Measurements from ENCODE around the gene LMAN2. TPM values are rescaled to one million over a fixed set of nuclear protein-coding genes. Genes with fewer than 3 reads are reported as not detected.

The LMAN2 gene
- polyA plus RNA-seq, 1 experiment, result 150 TPM

GRCh38 chr5:177367981-177368868, 16.8 kb upstream of the LMAN2 start:
- ChIA-PET POLR2A (interaction anchor here (2.1 kb wide), 1 partner anchor 11 kb away, joined by 6 read pairs; no protein-coding TSS in a partner anchor), CTCF (interaction anchor here (0.8 to 5.6 kb wide), 10 partner anchors 8 to 133 kb away, joined by 3 to 61 read pairs (median 4); partner anchors contain the start of genes LMAN2 and SLC34A1)

GRCh38 chr5:177367323-177367848, 15.9 kb upstream of the LMAN2 start:
- no peak overlapping the region for H3K27ac ChIP-seq (ENCODE audit: low read depth, low read length)
- CTCF ChIA-PET, result interaction anchor here (0.6 to 2.1 kb wide), 9 partner anchors 12 to 90 kb away, joined by 3 to 16 read pairs (median 5); partner anchors contain the start of gene LMAN2
- peak; percentile 23; the same call in 1 of the 2 replicates for TF ChIP-seq CTCF (IDR thresholded peaks at IDR 0.05; ENCODE audit: low read depth, low read length)
- H3K27me3 ChIP-seq (ENCODE audit: control insufficient read depth, insufficient read depth, low read length), result no peaks in the 10 kb centered on the region
- POLR2A ChIA-PET, result interaction anchor here (0.6 to 2.1 kb wide), 6 partner anchors 8 to 822 kb away, joined by 3 to 7 read pairs (median 4); partner anchors contain the start of genes GRK6 and LMAN2
- DNase-seq (ENCODE audit: low read depth, low spot score), result no peak
- peaks cover 4% of the 10 kb centered on the region; the same call in 1 of the 2 replicates for H3K9me3 ChIP-seq (ENCODE audit: control insufficient read depth, insufficient read depth, low read length)
- peak overlapping the region; percentile 58 for H3K4me3 ChIP-seq (ENCODE audit: low read depth, low read length)

More at GRCh38 chr5:177367981-177368868, 16.8 kb upstream of the LMAN2 start:
- no peak for TF ChIP-seq CTCF (IDR thresholded peaks at IDR 0.05; ENCODE audit: low read depth, low read length)
- no peak for DNase-seq (ENCODE audit: low read depth, low spot score)
- H3K4me3 ChIP-seq (ENCODE audit: low read depth, low read length), result no peak overlapping the region
- H3K27me3 ChIP-seq (ENCODE audit: control insufficient read depth, insufficient read depth, low read length), result no peaks in the 10 kb centered on the region
- H3K27ac ChIP-seq (ENCODE audit: low read depth, low read length), result no peak overlapping the region
- peaks cover 4% of the 10 kb centered on the region; the same call in 1 of the 2 replicates for H3K9me3 ChIP-seq (ENCODE audit: control insufficient read depth, insufficient read depth, low read length)

- ChIA-PET CTCF (interaction anchor here (0.5 to 2.1 kb wide), 11 partner anchors 12 to 91 kb away, joined by 3 to 16 read pairs (median 5); partner anchors contain the start of gene LMAN2), POLR2A (interaction anchor here (0.6 to 2.1 kb wide), 6 partner anchors 9 to 823 kb away, joined by 3 to 7 read pairs (median 4); partner anchors contain the start of genes GRK6 and LMAN2)
- no peaks in the 10 kb centered on the region for H3K27me3 ChIP-seq (ENCODE audit: control insufficient read depth, insufficient read depth, low read length)
- peak overlapping the region; percentile 86 for H3K27ac ChIP-seq (ENCODE audit: low read depth, low read length)
- no peak for DNase-seq (ENCODE audit: low read depth, low spot score)
- TF ChIP-seq CTCF (IDR thresholded peaks at IDR 0.05; ENCODE audit: low read depth, low read length), result no peak
- peaks cover 4% of the 10 kb centered on the region; the same call in 1 of the 2 replicates for H3K9me3 ChIP-seq (ENCODE audit: control insufficient read depth, insufficient read depth, low read length)
- peak overlapping the region; percentile 58 for H3K4me3 ChIP-seq (ENCODE audit: low read depth, low read length)
These were observed 15.3 kb upstream of the LMAN2 start for GRCh38 chr5:177366528-177367322.

GRCh38 chr5:177365845-177366527, 14.5 kb upstream of the LMAN2 start:
- CTCF ChIA-PET, result interaction anchor here (0.9 to 2.1 kb wide), 4 partner anchors 13 to 48 kb away, joined by 3 to 16 read pairs (median 4); no protein-coding TSS in a partner anchor
- H3K27ac ChIP-seq (ENCODE audit: low read depth, low read length), result peak overlapping the region; percentile 86
- peaks cover 4% of the 10 kb centered on the region; the same call in 1 of the 2 replicates for H3K9me3 ChIP-seq (ENCODE audit: control insufficient read depth, insufficient read depth, low read length)
- no peak for DNase-seq (ENCODE audit: low read depth, low spot score)
- POLR2A ChIA-PET, result interaction anchor here (1.1 to 2.1 kb wide), 4 partner anchors 9 to 24 kb away, joined by 3 to 7 read pairs (median 6); partner anchors contain the start of gene LMAN2
- TF ChIP-seq CTCF (IDR thresholded peaks at IDR 0.05; ENCODE audit: low read depth, low read length), result no peak
- peaks cover 3% of the 10 kb centered on the region for H3K27me3 ChIP-seq (ENCODE audit: control insufficient read depth, insufficient read depth, low read length)
- no peak overlapping the region; the same call in 1 of the 2 replicates for H3K4me3 ChIP-seq (ENCODE audit: low read depth, low read length)

All from AG04450 (cell line).